Measurements from ENCODE around the gene ZMIZ1.

ZMIZ1 gene, protein sequence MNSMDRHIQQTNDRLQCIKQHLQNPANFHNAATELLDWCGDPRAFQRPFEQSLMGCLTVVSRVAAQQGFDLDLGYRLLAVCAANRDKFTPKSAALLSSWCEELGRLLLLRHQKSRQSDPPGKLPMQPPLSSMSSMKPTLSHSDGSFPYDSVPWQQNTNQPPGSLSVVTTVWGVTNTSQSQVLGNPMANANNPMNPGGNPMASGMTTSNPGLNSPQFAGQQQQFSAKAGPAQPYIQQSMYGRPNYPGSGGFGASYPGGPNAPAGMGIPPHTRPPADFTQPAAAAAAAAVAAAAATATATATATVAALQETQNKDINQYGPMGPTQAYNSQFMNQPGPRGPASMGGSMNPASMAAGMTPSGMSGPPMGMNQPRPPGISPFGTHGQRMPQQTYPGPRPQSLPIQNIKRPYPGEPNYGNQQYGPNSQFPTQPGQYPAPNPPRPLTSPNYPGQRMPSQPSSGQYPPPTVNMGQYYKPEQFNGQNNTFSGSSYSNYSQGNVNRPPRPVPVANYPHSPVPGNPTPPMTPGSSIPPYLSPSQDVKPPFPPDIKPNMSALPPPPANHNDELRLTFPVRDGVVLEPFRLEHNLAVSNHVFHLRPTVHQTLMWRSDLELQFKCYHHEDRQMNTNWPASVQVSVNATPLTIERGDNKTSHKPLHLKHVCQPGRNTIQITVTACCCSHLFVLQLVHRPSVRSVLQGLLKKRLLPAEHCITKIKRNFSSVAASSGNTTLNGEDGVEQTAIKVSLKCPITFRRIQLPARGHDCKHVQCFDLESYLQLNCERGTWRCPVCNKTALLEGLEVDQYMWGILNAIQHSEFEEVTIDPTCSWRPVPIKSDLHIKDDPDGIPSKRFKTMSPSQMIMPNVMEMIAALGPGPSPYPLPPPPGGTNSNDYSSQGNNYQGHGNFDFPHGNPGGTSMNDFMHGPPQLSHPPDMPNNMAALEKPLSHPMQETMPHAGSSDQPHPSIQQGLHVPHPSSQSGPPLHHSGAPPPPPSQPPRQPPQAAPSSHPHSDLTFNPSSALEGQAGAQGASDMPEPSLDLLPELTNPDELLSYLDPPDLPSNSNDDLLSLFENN

GRCh38 chr10:79068562-79069324 is at the start of gene ZMIZ1:
ZMIZ1 (plus strand) TSS chr10:79068966; CDS start chr10:79201633, 132,667 bp downstream.
- DNase-seq: peak; percentile 95

DNA sequence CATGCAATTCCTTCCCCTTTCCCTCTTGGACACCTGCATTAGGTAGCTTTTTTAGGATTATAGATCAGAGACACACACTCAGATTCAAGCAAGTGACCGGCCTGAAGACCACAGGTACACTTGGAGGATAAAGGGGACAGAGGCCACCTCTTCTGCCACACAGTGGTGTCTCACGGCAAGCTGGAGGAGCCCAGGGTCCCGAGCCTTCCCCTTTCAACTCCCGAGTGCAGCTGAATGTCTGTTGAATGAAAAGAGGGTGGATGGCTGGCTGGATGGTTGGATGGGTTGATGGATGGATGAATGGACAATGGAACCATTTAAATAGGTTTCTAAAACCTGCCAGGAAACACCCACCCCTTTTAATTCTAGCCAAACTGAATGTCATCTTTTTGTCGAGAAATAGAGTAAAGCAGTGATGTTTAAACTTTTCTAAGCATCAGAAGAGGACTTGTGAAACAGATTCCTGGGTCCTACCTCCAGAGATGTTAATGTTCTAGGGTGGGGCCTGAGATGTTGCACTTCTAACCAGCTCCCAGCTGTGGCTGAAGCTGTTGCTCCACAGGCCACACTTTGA is 49.2 kb upstream of the ZMIZ1 start:
- no peak for DNase-seq

GRCh38 chr10:79020015-79020491 is 48.7 kb upstream of the ZMIZ1 start:
- DNase-seq: peak; percentile 78

DNA sequence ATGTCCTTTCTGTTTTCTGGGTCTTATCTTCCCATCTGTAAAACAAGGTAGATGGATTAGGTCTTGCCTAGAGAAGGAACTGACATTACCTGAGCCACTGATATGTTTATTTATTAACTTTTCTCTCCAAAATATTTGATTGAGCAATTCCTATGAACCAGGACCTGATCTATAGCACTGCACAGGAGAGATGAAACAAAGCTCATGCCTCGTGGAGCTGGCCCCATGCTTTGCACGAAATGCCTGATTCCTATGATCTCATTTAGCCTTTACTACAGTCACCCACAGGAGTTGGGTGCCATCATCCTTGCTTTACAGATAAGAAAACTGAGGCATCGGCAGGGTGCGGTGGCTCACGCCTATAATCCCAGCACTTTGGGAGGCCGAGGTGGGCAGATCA is 48.2 kb upstream of the ZMIZ1 start:
- DNase-seq: no peak

GRCh38 chr10:79021331-79021907 is 47.3 kb upstream of the ZMIZ1 start:
- DNase-seq: no peak

- DNase-seq: no peak
Observed at GRCh38 chr10:79021948-79022499, 46.7 kb upstream of the ZMIZ1 start.

DNA sequence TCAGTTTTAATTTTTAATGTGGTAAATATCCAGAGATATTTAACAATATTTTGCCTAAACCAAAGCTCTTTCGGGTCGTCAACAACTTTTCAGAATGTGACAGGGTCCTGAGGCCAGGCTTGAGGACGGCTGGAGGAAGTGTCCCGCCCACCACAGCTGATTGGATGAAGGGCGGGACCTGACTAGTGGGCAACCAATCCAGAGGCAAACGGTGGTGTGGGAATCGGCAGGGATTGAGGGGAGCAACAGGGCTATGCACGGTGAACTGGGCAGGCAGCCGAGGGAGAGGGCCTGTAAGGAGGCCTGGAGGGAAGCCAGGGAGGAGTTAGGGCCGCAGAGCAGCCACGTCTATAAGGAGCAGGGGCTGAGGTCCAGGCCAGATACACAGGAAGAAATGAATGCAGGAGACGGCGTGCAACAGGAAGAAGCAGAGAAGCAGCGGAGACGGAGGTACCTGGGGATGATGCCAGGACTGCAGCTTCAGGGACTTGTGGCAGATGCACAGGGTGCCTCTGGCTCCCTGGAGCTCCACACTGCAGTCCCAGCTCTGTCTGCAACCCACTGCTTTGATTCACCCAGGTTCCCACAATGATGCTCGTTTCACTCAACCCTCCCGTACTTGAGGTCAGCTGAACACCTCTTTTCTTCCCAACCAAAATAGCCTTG is 46.1 kb upstream of the ZMIZ1 start:
- peak; percentile 52 for DNase-seq

- DNase-seq: peak; percentile 48
Observed at GRCh38 chr10:79023240-79024162, 45.3 kb upstream of the ZMIZ1 start.

- no peak for DNase-seq
Observed at GRCh38 chr10:79024296-79024695, 44.5 kb upstream of the ZMIZ1 start.

- DNase-seq: no peak
Observed at GRCh38 chr10:79024720-79025198, 44.0 kb upstream of the ZMIZ1 start.

- no peak for DNase-seq
Observed at GRCh38 chr10:79025199-79025832, 43.5 kb upstream of the ZMIZ1 start.

DNA sequence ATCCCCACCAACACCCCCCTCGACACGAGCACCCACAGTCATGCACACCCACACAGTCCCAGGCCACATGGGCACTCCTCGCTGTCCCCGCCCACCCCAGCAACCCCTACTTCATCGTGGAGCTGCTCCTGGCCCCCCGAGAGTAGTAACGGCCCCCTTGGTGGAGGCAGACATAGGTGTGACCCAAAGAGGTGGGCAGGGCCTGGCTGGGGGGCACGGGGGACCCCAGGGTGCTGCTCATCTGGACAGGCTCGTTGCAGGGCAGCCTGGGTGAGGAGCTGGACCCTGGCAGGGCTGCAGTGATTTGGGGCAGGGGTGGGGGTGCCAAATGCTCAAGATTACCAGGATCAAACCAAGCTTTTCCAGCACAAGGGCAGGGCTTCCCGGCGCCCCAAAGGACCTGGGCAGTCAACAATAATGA is 42.4 kb upstream of the ZMIZ1 start:
- no peak for DNase-seq

DNA sequence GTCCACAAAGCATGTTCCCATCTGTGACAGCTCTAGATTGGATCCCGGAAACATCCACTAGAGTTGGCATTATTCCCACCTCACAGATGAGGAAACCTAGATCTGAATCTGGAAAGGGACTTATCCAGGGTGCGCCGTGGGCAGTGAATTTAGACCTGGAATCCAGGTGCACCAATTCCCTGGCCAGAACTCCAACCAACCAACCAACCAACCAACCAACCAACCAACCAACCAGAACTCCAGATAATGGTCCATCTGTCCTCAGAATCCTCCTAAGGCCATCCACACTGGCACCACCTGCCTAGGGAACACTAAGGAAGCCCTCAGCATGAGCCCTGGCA is 42.0 kb upstream of the ZMIZ1 start:
- no peak for DNase-seq

GRCh38 chr10:79027147-79028055 is 41.4 kb upstream of the ZMIZ1 start:
- peak; percentile 96 for DNase-seq

- peak; percentile 42 for DNase-seq
Observed at GRCh38 chr10:79028056-79028430, 40.7 kb upstream of the ZMIZ1 start.

GRCh38 chr10:79028451-79029010 is 40.2 kb upstream of the ZMIZ1 start:
- no peak for DNase-seq

GRCh38 chr10:79029478-79030390 is 39.0 kb upstream of the ZMIZ1 start:
- no peak for DNase-seq
